GM12878 (cell line): Measurements from ENCODE around the gene SERPINE3. TPM values are rescaled to one million over a fixed set of nuclear protein-coding genes. Genes with fewer than 3 reads are reported as not detected.

ENCODE experiments used
- ASH2L ChIP-seq: fragments of 300-600, 200-600 bp; sonication (generic); IDR thresholded peaks from 2 replicates; pipeline ENCODE4 v1.6.1; 2017; ENCODE audit warnings: low read depth, mild to moderate bottlenecking, borderline replicate concordance
- CHD1 ChIP-seq: IDR thresholded peaks from 2 replicates; pipeline ENCODE4 v1.6.1; 2012; ENCODE audit warnings: low read depth, low read length, improper control_type of control experiment
- FOS ChIP-seq: IDR thresholded peaks from 3 replicates; pipeline ENCODE4 v1.6.1; 2011; ENCODE audit warnings: borderline replicate concordance; ENCODE audit not compliant: insufficient read length; ENCODE audit errors: extremely low read depth
- MYC ChIP-seq: IDR thresholded peaks from 2 replicates; pipeline ENCODE4 v1.6.1; 2011; ENCODE audit warnings: mild to moderate bottlenecking, low read length, moderate library complexity, inconsistent platforms; ENCODE audit not compliant: insufficient read depth, insufficient replicate concordance, insufficient read length, severe bottlenecking
- PAX5 ChIP-seq: IDR thresholded peaks from 2 replicates; pipeline ENCODE4 v1.6.1; 2011; ENCODE audit warnings: low read depth, low read length, borderline replicate concordance
- SKIL ChIP-seq: fragments of 450-650 bp; IDR thresholded peaks from 2 replicates; pipeline ENCODE4 v1.6.1; 2017; ENCODE audit warnings: mild to moderate bottlenecking, low read depth, inconsistent platforms; ENCODE audit not compliant: poor library complexity, severe bottlenecking
- SMC3 ChIP-seq: IDR thresholded peaks from 2 replicates; pipeline ENCODE4 v1.6.1; 2011; ENCODE audit warnings: low read length, improper control_type of control experiment, borderline replicate concordance
- SREBF1 ChIP-seq: IDR thresholded peaks from 2 replicates; pipeline ENCODE4 v1.6.1; 2012; ENCODE audit warnings: mild to moderate bottlenecking, low read length
- ZBTB11 ChIP-seq: fragments of 450-650 bp; formaldehyde crosslinking; IDR thresholded peaks from 2 replicates; pipeline ENCODE4 v1.5.0; 2022; ENCODE audit warnings: mild to moderate bottlenecking, missing genetic modification characterization
- ZNF24 ChIP-seq: fragments of 450-650 bp; IDR thresholded peaks from 2 replicates; pipeline ENCODE4 v1.6.1; 2017; ENCODE audit warnings: antibody characterized with exemption, mild to moderate bottlenecking
- polyA plus RNA-seq, 11 experiments: library from polyadenylated mRNA; depleted of rRNA in 4 of 11; unstranded in 6 of 11; stranded (reverse) in 5 of 11; fragments of >200 nt; fragmentation: Nextera tagmentation in 4 of 11; fragmentation: Illumina TruSeq in 1 of 11; extraction: Ambion mirVana in 4 of 11; extraction: Trizol in 1 of 11; gene quantifications; 1 replicate in 1 of 11; 2 replicates in 10 of 11; pipeline versions ENCODE4 v1.2.1 to v1.2.3, GENCODE V29; 2011 to 2016; ENCODE audit warnings: inconsistent platforms in 2 of 11, missing spikeins in 2 of 11, low read depth in 1 of 11
- total RNA-seq, 4 experiments: library from RNA; depleted of rRNA in 3 of 4; stranded (reverse); fragments of >200 nt in 3 of 4; fragmentation: Illumina TruSeq in 1 of 4; extraction: Trizol in 1 of 4; gene quantifications; 2 replicates each; pipeline versions ENCODE4 v1.2.1 to v1.2.3, GENCODE V29; 2013 to 2021
- TF ChIP-seq, protein P1 (sequence below): fragments of 450-650 bp; IDR thresholded peaks from 2 replicates; pipeline ENCODE4 v1.6.1; 2016; ENCODE audit warnings: mild to moderate bottlenecking

SERPINE3 gene
- total and polyA plus RNA-seq, 10 of the 15 experiments (the other 5 are each of a cell fraction or from before 2014, with no cell fraction given) = 0.19 TPM; not detected in 9

- TF ChIP-seq ZNF24 (no peak), SKIL (no peak), SREBF1 (no peak), ASH2L (no peak), ZBTB11 (CRISPR knock-in tag) (no peak), CHD1 (no peak), SMC3 (no peak), PAX5 (no peak), FOS (no peak), MYC (no peak)
- TF ChIP-seq, protein P1, sequence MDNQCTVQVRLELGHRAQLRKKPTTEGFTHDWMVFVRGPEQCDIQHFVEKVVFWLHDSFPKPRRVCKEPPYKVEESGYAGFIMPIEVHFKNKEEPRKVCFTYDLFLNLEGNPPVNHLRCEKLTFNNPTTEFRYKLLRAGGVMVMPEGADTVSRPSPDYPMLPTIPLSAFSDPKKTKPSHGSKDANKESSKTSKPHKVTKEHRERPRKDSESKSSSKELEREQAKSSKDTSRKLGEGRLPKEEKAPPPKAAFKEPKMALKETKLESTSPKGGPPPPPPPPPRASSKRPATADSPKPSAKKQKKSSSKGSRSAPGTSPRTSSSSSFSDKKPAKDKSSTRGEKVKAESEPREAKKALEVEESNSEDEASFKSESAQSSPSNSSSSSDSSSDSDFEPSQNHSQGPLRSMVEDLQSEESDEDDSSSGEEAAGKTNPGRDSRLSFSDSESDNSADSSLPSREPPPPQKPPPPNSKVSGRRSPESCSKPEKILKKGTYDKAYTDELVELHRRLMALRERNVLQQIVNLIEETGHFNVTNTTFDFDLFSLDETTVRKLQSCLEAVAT = no peak
Measured at GRCh38 chr13:51322826-51323225, 16.7 kb upstream of the SERPINE3 start (continued).
